ENCODE measurements around the gene MAZ. TPM values are rescaled to one million over a fixed set of nuclear protein-coding genes. Genes with fewer than 3 reads are reported as not detected.

Gene MAZ
- total and polyA plus RNA-seq, 2 of the 13 experiments (the other 11 are each of a cell fraction or from before 2014, with no cell fraction given), result 203 to 277 TPM

DNA sequence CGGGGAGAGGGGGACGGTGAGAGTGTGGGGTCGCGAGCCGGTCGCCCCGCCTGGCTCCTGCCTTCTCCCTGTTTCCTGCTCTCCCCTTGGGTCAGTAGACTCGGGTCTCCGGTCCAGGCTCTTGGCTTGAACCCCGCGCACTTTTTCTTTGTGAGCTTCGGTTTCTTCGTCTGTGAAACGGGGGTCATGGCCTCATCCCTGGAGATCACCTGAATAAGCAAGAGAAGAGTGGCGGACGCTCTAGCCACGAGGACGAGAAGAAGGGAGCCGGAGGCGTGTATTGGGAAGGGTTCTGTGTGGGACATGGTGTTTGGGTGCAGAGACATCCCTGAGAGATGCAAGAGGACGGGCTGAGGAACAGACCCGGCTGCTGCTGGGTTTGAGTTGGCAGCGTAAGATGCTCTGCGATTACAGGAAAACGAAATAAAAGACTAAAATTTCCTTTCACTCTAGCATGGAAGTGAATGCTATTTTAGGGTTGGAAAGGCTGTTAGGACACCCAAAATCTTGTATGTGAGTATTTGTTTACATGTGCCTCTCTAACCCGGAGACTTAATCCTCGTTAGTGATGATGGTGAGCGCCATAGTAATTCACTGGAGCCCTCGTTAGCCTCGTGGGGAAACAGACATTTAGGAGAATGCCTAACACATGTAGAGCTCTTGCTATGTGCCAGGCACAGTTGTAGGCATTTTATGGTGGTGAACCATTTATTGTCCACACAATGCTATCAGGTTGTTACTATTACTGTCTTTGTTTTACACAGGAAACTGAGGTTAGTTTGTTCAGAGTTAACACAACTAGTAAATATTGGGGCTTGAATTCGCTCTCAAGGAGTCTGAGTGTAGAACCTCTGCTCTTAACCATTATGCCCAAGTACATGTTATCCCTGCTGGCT, 15.1 kb upstream of the MAZ start:
- H2AFZ ChIP-seq (ENCODE audit: low read length), result no peak overlapping the region
- in situ Hi-C loops (cut with HindIII; ENCODE audit: extremely low pct_ligation_motif_present, low pct_unique_long_range_greater_than_20kb), result no loop called here
- TF ChIP-seq ZFAT (CRISPR knock-in tag; conservative IDR thresholded peaks at IDR 0.05) (no peak), KDM5A (IDR thresholded peaks at IDR 0.05; ENCODE audit: borderline replicate concordance, low read length) (peak; percentile 80), ZMYM4 (CRISPR knock-in tag; IDR thresholded peaks at IDR 0.05) (0 out of 2 replicates have a peak, but pooled peaks have one; percentile 16), ARID2 (CRISPR knock-in tag; IDR thresholded peaks at IDR 0.05; ENCODE audit: borderline replicate concordance) (peak; percentile 4; the same call in 1 of the 2 replicates), NAIF1 (CRISPR knock-in tag; IDR thresholded peaks at IDR 0.05; ENCODE audit: borderline replicate concordance) (0 out of 2 replicates have a peak, but pooled peaks have one; percentile 4), ZFP41 (CRISPR knock-in tag; IDR thresholded peaks at IDR 0.05; ENCODE audit: borderline replicate concordance) (0 out of 2 replicates have a peak, but pooled peaks have one; percentile 14), SMYD3 (CRISPR knock-in tag; IDR thresholded peaks at IDR 0.05) (peak; percentile 12; the same call in 1 of the 2 replicates)
- TF ChIP-seq, protein P1, sequence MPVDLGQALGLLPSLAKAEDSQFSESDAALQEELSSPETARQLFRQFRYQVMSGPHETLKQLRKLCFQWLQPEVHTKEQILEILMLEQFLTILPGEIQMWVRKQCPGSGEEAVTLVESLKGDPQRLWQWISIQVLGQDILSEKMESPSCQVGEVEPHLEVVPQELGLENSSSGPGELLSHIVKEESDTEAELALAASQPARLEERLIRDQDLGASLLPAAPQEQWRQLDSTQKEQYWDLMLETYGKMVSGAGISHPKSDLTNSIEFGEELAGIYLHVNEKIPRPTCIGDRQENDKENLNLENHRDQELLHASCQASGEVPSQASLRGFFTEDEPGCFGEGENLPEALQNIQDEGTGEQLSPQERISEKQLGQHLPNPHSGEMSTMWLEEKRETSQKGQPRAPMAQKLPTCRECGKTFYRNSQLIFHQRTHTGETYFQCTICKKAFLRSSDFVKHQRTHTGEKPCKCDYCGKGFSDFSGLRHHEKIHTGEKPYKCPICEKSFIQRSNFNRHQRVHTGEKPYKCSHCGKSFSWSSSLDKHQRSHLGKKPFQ (CRISPR knock-in tag; IDR thresholded peaks at IDR 0.05; ENCODE audit: insufficient replicate concordance), result peak; percentile 27
- TF ChIP-seq, protein P2, sequence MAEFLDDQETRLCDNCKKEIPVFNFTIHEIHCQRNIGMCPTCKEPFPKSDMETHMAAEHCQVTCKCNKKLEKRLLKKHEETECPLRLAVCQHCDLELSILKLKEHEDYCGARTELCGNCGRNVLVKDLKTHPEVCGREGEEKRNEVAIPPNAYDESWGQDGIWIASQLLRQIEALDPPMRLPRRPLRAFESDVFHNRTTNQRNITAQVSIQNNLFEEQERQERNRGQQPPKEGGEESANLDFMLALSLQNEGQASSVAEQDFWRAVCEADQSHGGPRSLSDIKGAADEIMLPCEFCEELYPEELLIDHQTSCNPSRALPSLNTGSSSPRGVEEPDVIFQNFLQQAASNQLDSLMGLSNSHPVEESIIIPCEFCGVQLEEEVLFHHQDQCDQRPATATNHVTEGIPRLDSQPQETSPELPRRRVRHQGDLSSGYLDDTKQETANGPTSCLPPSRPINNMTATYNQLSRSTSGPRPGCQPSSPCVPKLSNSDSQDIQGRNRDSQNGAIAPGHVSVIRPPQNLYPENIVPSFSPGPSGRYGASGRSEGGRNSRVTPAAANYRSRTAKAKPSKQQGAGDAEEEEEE (CRISPR knock-in tag; IDR thresholded peaks at IDR 0.05; ENCODE audit: borderline replicate concordance), result no peak
- TF ChIP-seq, protein P3, sequence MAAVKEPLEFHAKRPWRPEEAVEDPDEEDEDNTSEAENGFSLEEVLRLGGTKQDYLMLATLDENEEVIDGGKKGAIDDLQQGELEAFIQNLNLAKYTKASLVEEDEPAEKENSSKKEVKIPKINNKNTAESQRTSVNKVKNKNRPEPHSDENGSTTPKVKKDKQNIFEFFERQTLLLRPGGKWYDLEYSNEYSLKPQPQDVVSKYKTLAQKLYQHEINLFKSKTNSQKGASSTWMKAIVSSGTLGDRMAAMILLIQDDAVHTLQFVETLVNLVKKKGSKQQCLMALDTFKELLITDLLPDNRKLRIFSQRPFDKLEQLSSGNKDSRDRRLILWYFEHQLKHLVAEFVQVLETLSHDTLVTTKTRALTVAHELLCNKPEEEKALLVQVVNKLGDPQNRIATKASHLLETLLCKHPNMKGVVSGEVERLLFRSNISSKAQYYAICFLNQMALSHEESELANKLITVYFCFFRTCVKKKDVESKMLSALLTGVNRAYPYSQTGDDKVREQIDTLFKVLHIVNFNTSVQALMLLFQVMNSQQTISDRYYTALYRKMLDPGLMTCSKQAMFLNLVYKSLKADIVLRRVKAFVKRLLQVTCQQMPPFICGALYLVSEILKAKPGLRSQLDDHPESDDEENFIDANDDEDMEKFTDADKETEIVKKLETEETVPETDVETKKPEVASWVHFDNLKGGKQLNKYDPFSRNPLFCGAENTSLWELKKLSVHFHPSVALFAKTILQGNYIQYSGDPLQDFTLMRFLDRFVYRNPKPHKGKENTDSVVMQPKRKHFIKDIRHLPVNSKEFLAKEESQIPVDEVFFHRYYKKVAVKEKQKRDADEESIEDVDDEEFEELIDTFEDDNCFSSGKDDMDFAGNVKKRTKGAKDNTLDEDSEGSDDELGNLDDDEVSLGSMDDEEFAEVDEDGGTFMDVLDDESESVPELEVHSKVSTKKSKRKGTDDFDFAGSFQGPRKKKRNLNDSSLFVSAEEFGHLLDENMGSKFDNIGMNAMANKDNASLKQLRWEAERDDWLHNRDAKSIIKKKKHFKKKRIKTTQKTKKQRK (IDR thresholded peaks at IDR 0.05; ENCODE audit: low read length), result no peak
- TF ChIP-seq, protein P4, sequence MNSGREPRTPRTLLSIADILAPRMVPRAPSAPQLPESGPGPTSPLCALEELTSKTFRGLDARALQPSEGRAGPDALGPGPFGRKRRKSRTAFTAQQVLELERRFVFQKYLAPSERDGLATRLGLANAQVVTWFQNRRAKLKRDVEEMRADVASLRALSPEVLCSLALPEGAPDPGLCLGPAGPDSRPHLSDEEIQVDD (CRISPR knock-in tag; IDR thresholded peaks at IDR 0.05; ENCODE audit: borderline replicate concordance), result 0 out of 2 replicates have a peak, but pooled peaks have one; percentile 51
- TF ChIP-seq, protein P5, sequence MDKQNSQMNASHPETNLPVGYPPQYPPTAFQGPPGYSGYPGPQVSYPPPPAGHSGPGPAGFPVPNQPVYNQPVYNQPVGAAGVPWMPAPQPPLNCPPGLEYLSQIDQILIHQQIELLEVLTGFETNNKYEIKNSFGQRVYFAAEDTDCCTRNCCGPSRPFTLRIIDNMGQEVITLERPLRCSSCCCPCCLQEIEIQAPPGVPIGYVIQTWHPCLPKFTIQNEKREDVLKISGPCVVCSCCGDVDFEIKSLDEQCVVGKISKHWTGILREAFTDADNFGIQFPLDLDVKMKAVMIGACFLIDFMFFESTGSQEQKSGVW (CRISPR knock-in tag; IDR thresholded peaks at IDR 0.05; ENCODE audit: borderline replicate concordance), result no peak

More for the DNA sequence above, 15.1 kb upstream of the MAZ start:
- Histone ChIP-seq H3K4me2 (ENCODE audit: low read depth, low read length) (peak overlapping the region; percentile 92), H4K20me1 (ENCODE audit: insufficient read depth, low read length) (no peaks in the 10 kb centered on the region), H3K4me3 (replicated peaks in 1 of 3; ENCODE audit: insufficient read depth in 1 of 3, low read depth in 2 of 3, low read length in 3 of 3) (peak overlapping the region; percentile 77 to 97 (median 84)), H3K27me3 (ENCODE audit: control insufficient read depth in 1 of 2, insufficient read depth in 2 of 2, low read length in 2 of 2) (no peaks in the 10 kb centered on the region; a peak in 1 of 5 replicates), H3K27ac (ENCODE audit: extremely low read length, insufficient read depth, low read length) (peak overlapping the region; percentile 60), H3K36me3 (replicated peaks in 1 of 2; ENCODE audit: control insufficient read depth in 1 of 2, insufficient read depth in 2 of 2, low read length in 2 of 2) (peaks cover 0 to 8% of the 10 kb centered on the region in 2 experiments; a peak in 4 of 5 replicates), H3K79me2 (ENCODE audit: insufficient read depth, low read length) (peaks cover 56% of the 10 kb centered on the region), H3K9me3 (ENCODE audit: low read length) (no peaks in the 10 kb centered on the region), H3K9ac (ENCODE audit: insufficient read depth, low read depth, low read length) (peak overlapping the region; percentile 80), H3K4me1 (ENCODE audit: insufficient read depth, low read length) (peaks cover 59% of the 10 kb centered on the region)
- peak; percentile 45 for ATAC-seq
- no peak for DNase-seq (ENCODE audit: low spot score)
- ChIA-PET POLR2A (interaction anchor here (0.6 to 4.0 kb wide), 20 partner anchors 12 to 274 kb away, joined by 3 to 37 read pairs (median 10); partner anchors contain the start of genes ALDOA, ASPHD1, MAZ and MVP), CTCF (ENCODE audit: low intra/inter-chr PET ratio, low total read pairs) (interaction anchor here (0.8 to 1.7 kb wide), 3 partner anchors 25 to 62 kb away, joined by 3 to 4 read pairs (median 3); partner anchors contain the start of gene PAGR1)
- intact Hi-C loops (cut with micrococcal nuclease; ENCODE audit: unreplicated experiment), result loop anchor here (1.0 to 5.0 kb wide), 2 partner anchors 14 to 54 kb away; no protein-coding TSS in a partner anchor
- TSS peak; percentile 72 for BruUV-seq (replicated peaks)
- WGBS (ENCODE audit: low lambda C conversion rate), result under 1% methylated on average over 27 of the region's 31 CpGs
- no peak for FAIRE-seq

All from HepG2 (cell line).